ENCODE data around the gene MSMO1.
"Not testable (repeated sequence)": the region's sequence is repeated elsewhere in the genome, so short reads cannot be mapped to it uniquely, and the experiment has no call there.

MSMO1 gene

DNA sequence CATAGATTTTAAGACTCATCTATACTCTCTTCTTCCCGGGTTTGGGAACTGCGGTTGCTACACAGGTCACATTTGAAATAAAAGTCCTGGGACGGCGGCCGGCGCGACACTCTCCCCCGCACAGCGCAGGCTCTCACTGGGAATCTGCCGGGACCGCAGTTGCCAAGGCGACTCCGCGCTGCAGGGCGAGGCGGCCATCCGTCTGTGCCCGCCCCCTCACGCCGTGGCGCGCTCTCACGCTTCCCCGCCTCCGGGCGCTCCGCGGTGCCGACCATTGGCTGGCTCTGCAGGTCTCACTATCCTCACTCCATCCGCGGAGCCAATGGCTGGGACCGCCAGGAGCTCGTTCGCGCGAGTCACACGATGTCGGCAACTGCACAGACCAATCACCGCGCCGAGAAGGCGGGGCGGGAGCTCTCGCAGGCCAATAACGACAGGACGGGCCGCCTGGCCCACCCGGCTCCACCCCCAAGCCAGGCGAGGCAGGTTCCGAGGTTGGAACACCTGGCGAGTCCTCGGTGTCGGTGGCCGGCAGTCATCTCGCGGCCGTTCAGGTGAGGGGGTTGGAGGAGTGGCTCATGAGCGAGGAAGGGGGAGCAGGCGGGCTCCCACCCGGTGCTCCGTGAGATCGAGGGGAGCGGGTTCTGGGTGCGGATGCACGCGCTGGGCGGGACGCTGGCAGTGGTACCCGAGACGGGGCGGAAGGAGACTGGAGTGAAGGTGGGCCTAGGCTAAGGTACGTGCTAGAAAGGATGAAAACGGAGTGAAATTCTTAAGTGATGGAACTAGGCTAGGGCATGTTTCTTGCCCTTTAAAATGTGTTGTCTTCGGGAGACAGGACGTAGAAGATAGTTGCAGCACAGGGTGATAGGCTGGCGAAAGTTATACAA, at the start of gene MSMO1:
Gene MSMO1 (plus strand): TSS at position 459 of the 890 bp plus-strand sequence. CDS start 5,702 bp downstream, outside the sequence.
- DNase-seq: peak; percentile 99

DNA sequence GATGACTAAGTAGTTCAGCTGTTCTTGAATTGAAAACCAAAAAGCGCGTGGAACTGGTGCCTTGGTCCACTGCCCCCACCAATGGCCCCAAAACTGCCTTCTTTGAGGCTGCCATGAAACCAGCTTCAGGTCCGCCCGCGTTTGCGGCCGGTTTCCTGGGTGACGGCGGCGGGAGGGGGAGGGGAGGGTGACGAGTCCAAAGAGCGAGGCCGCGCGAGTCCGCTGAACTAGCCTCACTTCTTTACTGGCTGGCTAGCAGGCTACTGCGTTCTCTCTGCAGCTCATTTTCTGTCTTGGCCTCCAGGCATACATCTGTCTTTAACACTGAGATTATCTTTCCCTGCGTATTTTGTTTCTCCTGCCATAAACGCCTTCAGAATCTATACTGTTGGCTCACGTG, 47.9 kb upstream of the MSMO1 start:
- not testable (repeated sequence) for DNase-seq

DNA sequence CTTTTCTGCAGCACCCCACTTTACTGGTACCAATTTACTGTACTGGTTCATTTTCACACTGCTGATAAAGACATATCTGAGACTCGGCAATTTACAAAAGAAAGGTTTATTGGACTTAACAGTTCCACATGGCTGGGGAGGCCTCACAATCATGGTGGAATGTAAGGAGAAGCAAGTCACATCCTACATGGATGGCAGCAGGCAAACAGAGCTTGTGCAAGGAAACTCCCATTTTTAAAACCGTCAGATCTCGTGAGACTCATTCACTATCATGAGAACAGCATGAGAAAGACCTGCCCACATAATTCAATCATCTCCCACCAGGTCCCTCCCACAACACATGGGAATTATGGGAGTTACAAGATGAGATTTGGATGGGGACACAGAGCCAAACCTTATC, 42.8 kb upstream of the MSMO1 start:
- DNase-seq: not testable (repeated sequence)

DNA sequence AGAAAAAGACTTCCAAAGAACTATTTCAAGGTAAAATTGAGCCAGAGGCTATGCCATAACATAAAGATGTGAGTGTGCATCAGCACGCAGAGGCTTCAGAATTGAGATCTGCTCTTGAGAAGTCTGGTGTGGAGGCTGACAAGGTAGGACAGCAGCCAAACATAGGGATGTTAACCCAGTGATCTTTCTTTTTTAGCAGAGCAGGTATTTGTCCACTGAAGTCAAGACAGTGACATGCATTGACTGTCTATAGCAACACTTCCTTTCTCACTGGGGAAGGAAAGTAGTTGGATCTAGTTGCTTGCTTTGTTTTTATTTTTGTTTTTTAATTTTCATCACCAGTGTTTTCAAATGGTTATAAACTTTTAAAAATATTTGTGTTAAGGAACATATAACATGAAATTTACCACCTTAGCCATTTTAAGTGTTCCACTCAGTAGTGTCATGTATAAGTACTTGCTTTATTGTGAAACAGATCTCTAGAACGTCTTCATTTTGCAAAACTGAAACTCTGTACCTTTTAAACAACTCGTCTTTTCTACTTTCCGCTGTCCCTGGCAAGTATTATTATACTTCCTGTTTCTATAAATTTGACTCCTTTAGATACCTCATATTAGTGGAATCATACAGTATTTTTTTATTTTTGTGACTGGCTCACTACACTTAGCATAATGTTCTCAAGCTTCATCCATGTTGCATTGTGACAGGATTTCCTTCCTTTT, 40.7 kb upstream of the MSMO1 start:
- DNase-seq: not testable (repeated sequence)

DNA sequence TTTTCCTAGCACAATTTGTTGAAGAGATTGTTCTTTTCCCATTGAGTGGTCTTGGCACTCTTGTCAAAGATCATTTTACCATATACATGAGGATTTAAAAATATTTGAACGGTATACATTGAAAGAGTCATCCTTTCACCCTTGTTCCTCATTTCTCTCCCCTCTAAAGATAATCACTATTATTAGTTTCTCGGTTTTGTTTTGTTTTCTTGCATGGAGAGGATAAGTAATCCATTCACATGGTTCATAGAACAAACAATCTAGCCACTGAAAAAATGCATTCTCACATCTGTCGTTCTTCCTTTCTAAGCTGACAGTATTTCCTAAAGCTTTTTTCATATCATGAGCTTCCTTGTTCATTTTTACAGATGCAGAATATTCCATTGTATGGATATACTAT, 39.2 kb upstream of the MSMO1 start:
- DNase-seq: no peak

DNA sequence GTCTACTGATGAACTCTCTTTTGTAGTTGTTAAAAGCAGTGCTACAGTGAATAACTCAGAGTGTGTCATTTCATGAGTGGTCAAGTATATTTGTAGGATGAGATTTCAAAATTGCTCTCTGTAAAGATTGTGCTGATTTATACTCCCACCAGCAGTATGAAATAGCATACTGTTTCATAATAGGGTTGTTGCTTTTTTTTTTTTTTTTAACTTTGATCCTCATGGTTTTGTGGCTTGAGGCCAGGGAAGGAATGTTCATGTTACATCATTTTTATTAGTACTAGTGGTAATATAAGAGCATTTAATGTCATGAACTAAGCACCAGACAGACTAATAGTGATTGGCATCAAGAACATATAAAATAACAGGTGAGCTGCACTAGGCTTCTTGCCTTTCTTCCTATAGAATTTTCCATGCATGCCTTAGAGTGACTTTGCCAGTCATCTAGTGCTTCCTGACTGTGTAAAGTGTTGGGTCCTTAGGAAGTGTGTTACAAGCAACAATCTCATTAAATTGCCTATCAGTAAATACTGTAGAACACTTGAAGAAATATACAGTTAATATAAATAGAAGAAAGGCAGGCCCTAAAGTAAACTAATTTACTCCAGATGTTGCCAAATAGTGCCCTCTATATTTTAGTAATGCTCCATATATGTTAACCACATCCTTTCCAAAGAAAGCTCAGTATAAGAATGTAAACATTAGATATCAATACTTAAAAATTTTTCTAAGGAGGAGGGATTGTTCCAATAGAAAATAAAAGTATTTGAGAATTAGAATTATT, 38.6 kb upstream of the MSMO1 start:
- no peak for DNase-seq

DNA sequence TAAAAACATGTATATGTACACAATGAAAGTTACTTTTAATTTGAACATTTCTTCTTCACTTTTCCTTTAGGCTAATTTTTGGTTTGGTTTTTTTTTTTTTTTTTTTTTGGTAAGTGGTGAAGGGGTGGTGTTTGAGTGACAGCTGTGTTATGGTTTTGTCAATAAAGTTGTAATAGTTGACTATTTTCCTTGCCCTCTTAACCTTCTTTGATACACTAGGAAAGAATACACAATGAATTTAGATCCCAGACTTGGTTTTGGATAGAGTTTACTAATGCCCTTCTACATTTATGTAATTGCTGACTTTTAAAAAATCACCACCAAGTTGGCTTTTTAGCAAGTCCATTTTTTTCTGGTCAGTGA, 38.1 kb upstream of the MSMO1 start:
- no peak for DNase-seq

DNA sequence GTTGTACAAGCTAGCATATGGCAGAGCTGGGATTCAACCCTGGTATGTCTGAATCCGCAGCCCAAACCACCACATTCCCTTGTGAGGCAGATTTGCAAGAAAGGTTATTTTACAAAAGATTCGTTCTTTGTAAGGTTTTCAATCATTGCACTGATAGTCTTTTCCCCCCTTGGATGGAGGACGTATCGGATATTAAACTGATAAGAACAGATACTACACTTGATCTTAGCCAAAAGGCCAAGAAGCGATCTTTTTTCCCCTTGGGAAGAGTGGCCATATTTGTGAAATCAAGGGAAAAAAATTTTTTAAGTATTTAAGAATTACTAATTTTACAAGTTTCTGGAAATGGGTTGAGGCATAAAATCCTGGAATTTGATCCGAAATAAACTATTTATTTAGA, 34.4 kb upstream of the MSMO1 start:
- DNase-seq: peak; percentile 3

DNA sequence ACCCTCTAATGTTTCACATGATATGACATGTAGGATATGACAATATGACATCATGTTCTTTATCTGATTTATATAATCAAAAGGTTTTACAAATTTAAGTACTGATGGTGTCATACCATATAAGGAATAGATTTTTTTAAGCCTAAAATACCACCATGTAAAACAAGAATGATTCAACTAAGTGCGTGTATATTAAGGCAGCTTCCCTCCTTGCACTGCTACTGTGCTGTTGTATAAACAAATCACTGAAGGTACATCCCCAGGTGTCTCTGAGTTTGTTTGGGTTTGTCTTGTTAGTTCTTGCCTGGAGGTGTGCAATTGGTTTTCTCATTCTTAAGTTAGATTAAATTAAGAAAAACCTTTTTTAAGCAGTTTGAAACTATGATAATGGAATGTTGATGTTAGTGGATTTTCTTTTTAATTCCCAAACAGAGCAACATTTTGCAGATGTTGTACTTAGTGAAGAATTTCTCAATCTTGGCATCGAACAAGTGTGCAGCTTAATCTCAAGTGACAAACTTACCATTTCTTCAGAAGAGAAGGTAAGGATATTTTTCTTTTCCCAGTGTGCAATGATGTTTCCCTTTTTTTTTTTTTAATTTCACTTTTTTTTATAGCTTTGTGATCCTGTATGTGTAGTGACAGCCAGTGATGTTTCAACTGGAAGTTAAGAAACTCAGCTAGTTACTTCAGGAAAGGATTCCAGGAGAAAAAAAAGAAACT, 33.4 kb upstream of the MSMO1 start:
- DNase-seq: no peak

DNA sequence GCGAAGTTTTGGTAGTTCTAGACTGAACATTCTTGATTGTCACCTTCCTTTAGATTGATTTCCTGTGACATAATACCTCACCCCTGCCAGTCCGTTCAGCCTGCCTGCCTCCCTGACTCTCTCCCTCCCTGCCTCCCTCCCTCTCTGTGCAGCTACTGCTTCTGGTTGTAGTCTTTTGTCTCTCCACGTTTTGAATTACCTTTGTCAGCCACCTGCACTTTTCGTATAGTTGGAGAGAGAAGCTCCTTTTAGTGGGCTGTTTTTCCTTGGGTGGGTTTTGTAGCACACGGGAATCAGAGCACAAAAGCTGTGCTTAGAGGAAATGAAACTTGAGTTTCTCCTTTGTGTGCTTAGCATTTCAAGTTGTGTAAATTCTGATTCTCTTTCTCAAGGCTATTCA, 32.6 kb upstream of the MSMO1 start:
- DNase-seq: no peak

DNA sequence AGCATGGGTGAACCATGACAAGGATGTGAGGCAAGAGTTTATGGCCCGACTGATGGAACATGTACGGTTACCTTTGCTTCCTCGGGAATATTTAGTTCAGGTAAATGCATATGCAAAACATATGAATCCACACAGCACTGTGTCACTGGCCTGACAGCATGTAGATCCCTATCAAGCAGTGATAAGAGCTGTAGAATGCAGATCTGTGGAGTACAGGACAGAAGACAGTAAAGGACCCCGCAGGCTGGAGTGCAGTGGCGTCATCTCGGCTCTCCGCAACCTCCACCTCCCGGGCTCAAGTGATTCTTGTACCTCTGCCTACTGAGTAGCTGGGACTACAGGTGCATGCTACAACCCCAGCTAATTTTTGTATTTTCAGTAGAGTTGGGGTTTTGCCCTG, 29.8 kb upstream of the MSMO1 start:
- no peak for DNase-seq

DNA sequence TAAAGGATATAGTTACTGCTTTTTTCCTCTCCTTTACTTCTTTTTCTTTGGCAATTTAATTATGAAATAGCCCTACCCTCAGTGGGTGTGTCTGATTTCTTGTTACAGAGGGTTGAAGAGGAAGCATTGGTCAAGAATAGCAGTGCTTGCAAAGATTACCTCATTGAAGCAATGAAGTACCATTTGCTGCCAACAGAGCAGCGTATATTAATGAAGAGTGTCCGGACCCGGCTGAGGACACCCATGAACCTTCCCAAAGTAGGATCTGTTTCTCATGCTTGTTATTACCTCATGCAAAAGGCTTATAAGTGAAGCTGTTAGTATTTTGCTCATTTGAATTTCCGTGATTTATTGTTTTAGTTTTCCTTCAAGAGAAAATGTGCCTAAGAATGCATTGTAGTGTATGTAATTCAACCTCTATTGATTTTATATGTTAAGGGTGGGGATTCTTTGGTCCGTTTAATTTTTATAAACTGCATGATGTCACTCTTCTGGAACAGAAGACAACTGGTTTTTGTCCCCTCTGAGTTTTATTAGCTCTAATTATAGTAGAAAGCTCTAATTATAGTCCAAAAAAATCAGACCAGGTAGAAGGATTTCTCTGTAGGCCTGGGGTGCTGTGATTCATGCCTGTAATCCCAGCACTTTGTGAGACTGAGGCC, 27.9 kb upstream of the MSMO1 start:
- no peak for DNase-seq

DNA sequence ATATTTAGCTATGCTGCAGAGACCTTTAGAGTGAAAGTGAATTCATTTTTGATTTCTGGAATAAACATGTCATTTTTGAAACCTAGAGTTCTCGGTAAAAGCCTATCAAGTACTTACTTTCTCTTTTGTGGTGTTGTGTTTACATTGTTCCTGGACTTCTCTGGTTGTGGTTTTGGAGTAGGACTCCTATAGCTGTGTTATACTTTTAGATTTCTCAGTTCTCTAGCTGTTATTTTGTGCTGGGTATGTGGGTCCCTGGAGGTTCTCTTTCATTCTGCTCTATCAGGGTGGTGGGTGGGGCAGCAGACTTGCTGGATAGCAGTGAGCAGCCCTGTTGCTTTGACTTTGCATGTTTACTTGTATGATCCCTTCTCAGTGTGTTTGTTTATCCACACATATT, 25.6 kb upstream of the MSMO1 start:
- DNase-seq: no peak

DNA sequence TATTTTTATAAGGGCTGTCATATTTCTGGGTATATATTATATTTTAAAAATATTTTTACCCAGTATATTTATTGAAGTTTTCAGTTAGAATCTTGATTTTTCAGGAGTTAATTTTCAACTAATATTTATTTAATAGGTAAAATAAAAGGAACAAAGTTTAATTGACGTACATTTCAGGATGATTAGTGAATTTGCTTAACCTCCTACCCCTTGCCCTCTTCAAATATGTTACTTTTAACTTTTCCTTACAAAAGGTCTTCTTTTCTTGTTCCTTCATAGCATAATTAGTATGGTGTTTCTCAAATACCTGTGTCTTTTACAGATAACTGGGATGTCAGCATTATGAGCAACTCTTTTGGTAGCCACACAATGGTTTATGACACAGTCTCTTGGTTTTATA, 24.8 kb upstream of the MSMO1 start:
- no peak for DNase-seq

DNA sequence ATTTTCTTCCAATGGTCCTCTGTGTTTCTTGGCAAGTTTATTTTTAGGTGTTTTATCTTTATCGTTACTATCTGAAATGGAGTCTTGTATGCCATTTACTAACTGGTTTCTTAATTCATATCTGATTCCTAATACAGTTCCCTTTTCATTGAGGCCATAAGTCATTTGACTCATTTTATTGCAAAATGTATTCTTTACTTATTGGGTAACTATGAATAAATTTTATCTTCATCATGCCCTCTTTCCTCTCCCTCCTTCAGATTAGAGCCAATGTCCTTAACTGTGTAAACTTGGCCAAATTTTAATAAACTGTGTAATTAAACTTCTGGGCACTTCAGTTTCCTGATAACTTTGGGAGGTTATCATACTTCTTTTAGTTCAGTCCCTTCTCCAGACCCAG, 19.3 kb upstream of the MSMO1 start:
- no peak for DNase-seq

DNA sequence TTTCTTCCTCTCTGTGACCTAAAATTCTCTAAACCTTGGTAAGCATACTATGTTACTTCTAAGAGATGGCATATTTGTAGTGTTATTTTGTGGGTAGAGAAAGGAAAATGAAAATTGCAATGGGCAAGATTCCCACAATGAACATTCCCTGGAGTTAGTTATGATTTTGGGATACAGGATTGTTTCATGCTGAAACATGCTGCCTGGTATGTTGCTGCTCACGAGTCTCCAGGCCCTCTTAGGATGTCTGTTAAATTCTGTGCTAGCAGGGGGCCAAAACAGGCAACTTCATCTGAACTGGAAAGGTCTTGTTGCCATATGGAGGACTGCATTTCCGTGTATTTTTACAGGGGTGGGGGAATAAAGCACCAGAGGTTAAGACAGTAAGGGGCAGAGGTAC, 18.9 kb upstream of the MSMO1 start:
- no peak for DNase-seq

DNA sequence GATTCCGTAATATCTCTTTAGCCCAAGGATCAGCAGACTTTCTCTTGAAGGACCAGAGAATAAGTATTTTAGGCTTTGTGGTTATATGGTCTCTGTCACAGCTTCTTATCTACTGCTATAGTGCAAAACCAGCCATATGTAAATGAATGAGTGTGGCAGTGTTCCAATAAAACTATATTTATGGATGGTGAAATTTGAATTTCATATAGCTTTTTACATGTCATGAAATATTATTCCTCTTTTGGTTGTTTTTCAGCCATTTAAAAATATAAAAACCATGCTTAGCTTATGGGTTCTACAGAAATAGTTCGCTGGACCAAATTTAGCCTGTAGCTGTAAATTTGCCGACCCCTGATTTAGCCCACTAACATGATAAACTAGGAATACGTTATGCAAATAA, 18.0 kb upstream of the MSMO1 start:
- DNase-seq: no peak

DNA sequence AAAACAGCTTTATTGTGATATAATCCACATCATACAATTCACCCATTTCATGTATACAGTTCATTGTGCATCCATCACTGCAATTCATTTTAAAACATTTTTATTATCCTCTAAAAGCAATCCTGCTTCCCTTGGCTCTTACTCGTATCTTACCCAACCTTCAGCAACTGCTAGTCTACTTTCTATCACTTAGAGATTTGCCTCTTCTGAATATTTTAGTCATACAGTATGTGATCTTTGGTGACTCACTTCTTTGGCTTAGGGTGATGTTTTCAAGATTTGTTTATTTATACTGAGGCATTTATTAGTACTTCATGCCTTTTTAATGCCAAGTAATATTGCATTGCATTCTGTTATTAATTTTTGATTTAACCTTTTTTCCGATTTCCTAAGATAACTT, 15.0 kb upstream of the MSMO1 start:
- DNase-seq: no peak

DNA sequence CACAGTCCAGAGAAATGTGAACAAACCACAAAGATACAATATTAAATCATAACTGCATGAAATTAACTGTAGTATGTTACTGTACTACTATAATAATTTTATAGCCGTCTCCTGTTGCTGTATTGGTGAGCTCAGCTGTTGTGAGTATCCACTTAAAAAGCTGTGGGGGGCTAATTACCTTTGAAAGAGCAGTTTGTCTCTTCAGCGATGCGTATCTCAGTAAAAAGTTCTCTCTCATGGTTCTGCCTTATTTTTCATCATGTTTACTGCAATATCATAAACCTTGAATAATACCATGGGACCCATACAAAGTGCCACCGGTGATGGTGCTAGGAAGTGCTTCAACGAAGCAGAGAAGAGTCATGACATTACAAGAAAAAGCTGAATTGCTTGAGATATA, 8.4 kb upstream of the MSMO1 start:
- no peak for DNase-seq

DNA sequence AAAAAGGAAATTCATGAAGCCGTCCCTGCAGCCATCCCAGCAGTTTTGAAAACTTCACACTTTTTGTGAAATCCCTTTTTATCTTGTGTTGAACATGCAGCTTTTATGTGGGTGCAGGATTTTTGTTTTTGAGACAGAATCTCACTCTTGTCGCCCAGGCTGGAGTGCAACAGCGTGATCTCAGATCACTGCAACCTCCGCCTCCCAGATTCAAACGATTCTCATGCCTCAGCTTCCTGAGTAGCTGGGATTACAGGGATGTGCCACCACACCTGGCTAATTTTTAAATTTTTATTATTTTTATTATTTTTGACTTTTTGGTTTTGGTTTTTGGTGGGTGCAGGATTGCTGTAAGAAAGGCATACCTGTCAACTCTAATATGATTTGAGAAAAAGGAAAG, 8.0 kb upstream of the MSMO1 start:
- DNase-seq: no peak

DNA sequence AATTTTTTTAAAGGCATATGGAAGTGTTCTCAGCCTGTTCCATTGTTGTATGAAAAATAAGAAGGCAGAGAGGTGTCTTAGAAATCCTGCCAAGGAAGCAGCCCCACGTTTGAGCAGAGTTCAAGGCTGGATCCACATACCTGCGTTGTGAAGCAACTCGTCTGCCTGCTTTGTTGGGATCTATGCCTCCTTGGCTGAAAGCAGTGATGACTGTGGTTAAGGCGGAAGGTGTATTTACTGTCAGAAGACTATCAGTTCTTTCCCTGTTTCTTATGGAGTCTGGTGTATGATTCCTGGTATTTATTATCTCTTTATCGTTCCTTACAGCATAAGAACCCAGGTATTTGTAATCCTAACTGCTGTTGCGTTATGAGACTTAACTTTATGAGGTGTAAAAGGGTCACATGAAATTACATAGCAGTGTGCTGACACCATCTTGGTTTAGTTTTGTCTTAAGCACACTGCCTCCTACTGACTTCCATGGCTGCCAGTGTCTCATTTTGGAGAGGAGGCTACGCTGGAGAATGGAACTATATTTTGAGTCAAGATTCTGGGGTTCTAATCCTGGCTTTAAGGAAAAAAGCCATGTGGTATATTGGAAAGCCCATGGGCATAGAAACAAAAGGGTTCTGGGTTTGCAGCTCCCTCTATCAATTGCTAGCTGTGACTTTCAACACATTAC, 3.1 kb upstream of the MSMO1 start:
- no peak for DNase-seq

DNA sequence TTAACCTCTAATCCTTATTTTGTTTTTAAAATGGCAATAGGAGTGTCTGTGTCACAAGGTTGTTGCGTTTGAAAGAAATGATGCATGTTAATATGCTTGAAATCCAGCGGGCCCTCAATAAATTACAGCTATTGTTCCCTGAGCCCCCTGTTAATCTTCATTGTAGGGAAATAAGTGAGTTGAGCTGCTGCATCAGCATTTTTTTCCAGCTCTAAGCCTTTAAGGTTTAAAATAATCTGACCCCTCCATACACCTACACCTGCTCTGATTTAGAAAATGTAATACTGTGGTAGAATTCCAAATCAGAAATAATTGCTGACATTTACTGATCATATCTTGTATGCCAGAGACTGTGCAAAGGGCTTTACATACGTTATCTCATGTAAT, 2.6 kb upstream of the MSMO1 start:
- no peak for DNase-seq

All from NCI-H1092 treated with DMSO at 0.1 percent for 48 hours (cell line).